Measurements from ENCODE around the gene OR52M1. TPM values are rescaled to one million over a fixed set of nuclear protein-coding genes. Genes with fewer than 3 reads are reported as not detected.
A peak's percentile ranks its signal among the peaks of the same experiment; 100 is the strongest.
"Not testable (repeated sequence)": the region's sequence is repeated elsewhere in the genome, so short reads cannot be mapped to it uniquely, and the experiment has no call there.

Gene OR52M1
- total and polyA plus RNA-seq, 2 donors = not detected

DNA sequence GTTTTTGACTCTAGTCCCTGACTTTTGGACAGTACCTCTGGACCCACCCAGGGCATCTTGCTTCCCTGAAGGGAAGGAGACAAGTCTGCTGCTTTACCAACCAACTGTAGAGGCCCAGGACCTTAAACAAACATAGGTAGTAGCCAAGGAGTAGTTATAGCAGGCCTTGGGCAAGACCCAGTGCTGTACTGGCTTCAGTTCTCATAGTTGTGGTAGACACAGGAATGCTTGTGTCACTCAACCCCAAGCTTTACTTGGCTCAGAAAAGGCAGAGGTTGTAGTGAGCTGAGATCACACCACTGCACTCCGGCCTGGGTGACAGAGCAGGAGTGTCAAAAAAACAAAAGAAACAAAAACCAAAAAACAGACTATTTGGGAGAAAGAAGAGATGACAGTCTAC lies 21.3 kb upstream of the OR52M1 start:
- Histone ChIP-seq H3K9me3 (ENCODE audit: control insufficient read depth in 2 of 2, insufficient read depth in 1 of 2, low read length in 1 of 2) (no peaks in the 10 kb centered on the region), H3K4me1 (ENCODE audit: control insufficient read depth in 2 of 2, insufficient read depth in 2 of 2, low read length in 2 of 2) (no peaks in the 10 kb centered on the region), H3K27ac (ENCODE audit: low read depth in 1 of 2, low read length in 1 of 2) (no peak overlapping the region), H3K36me3 (ENCODE audit: control insufficient read depth in 2 of 2, insufficient read depth in 2 of 2, low read length in 1 of 2) (no peaks in the 10 kb centered on the region), H3K27me3 (ENCODE audit: control insufficient read depth in 2 of 2, insufficient read depth in 1 of 2, low read length in 1 of 2) (no peaks in the 10 kb centered on the region), H3K4me3 (ENCODE audit: low read length in 2 of 2) (no peak overlapping the region)
- 32% methylated on average over 1 of the region's 1 CpG for WGBS
- DNase-seq (ENCODE audit: low read depth in 6 of 9, low spot score in 9 of 9) = no peak

- DNase-seq (ENCODE audit: low read depth in 6 of 9, low spot score in 9 of 9) = no peak
- 93% methylated on average over 2 of the region's 2 CpGs for WGBS
These were observed 17.1 kb upstream of the OR52M1 start for GRCh38 chr11:4527926-4528325.

GRCh38 chr11:4531686-4532085 lies 13.3 kb upstream of the OR52M1 start:
- WGBS = 86% methylated on average over 11 of the region's 11 CpGs
- not testable (repeated sequence) for H3K36me3 ChIP-seq (ENCODE audit: control insufficient read depth in 2 of 2, insufficient read depth in 2 of 2, low read length in 1 of 2); H3K27ac ChIP-seq (ENCODE audit: low read depth in 1 of 2, low read length in 1 of 2); DNase-seq (ENCODE audit: low read depth in 6 of 9, low spot score in 9 of 9); H3K4me1 ChIP-seq (ENCODE audit: control insufficient read depth in 2 of 2, insufficient read depth in 2 of 2, low read length in 2 of 2); H3K9me3 ChIP-seq (ENCODE audit: control insufficient read depth in 2 of 2, insufficient read depth in 1 of 2, low read length in 1 of 2); H3K27me3 ChIP-seq (ENCODE audit: control insufficient read depth in 2 of 2, insufficient read depth in 1 of 2, low read length in 1 of 2); H3K4me3 ChIP-seq (ENCODE audit: low read length in 2 of 2)

More at GRCh38 chr11:4527926-4528325, 17.1 kb upstream of the OR52M1 start:
- H3K4me1 ChIP-seq (ENCODE audit: control insufficient read depth in 2 of 2, insufficient read depth in 2 of 2, low read length in 2 of 2) = no peaks in the 10 kb centered on the region
- no peaks in the 10 kb centered on the region for H3K9me3 ChIP-seq (ENCODE audit: control insufficient read depth in 2 of 2, insufficient read depth in 1 of 2, low read length in 1 of 2)
- no peak overlapping the region for H3K4me3 ChIP-seq (ENCODE audit: low read length in 2 of 2)
- no peaks in the 10 kb centered on the region for H3K36me3 ChIP-seq (ENCODE audit: control insufficient read depth in 2 of 2, insufficient read depth in 2 of 2, low read length in 1 of 2)
- H3K27ac ChIP-seq (ENCODE audit: low read depth in 1 of 2, low read length in 1 of 2) = no peak overlapping the region
- H3K27me3 ChIP-seq (ENCODE audit: control insufficient read depth in 2 of 2, insufficient read depth in 1 of 2, low read length in 1 of 2) = no peaks in the 10 kb centered on the region

DNA sequence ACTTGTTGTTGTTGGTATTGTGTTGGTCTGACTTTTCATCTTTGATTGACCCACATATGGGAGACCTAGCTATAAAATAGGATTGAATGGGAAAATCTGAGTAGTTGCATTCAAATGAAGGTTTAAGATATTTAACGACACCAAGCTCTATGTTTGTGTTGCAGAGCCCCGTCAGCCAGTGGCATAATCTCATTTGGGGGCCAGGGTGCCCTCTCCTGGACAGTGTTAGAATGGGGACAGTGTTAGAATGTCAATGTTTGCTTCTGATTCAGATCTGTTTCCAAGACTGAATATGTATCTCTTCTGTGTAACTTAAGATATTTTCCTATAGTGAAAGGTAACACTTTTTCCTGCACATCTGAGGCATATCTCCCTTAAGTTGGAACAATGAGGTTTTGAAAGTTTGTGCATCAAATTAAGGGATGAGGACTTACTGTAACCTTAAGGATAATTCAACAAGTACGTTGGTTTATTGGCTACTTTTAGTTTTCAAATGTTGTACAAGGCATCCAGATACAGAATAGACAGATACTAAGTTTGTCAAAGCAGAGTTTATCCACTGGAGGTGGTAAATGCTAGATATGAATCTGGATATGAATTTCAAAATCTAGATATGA lies 5.3 kb upstream of the OR52M1 start:
- 34% methylated on average over 3 of the region's 3 CpGs for WGBS
- Histone ChIP-seq H3K9me3 (ENCODE audit: control insufficient read depth in 2 of 2, insufficient read depth in 1 of 2, low read length in 1 of 2) (no peaks in the 10 kb centered on the region), H3K27ac (ENCODE audit: low read depth in 1 of 2, low read length in 1 of 2) (no peak overlapping the region), H3K4me1 (ENCODE audit: control insufficient read depth in 2 of 2, insufficient read depth in 2 of 2, low read length in 2 of 2) (no peaks in the 10 kb centered on the region), H3K36me3 (ENCODE audit: control insufficient read depth in 2 of 2, insufficient read depth in 2 of 2, low read length in 1 of 2) (no peaks in the 10 kb centered on the region), H3K4me3 (ENCODE audit: low read length in 2 of 2) (no peak overlapping the region), H3K27me3 (ENCODE audit: control insufficient read depth in 2 of 2, insufficient read depth in 1 of 2, low read length in 1 of 2) (no peaks in the 10 kb centered on the region)
- DNase-seq (ENCODE audit: low read depth in 6 of 9, low spot score in 9 of 9) = peak in 5 of 9 donors; percentile 3 to 35 (median 9)

GRCh38 chr11:4541071-4541470 lies 3.9 kb upstream of the OR52M1 start:
- no peak overlapping the region for H3K4me3 ChIP-seq (ENCODE audit: low read length in 2 of 2)
- no peak for DNase-seq (ENCODE audit: low read depth in 6 of 9, low spot score in 9 of 9)
- H3K36me3 ChIP-seq (ENCODE audit: control insufficient read depth in 2 of 2, insufficient read depth in 2 of 2, low read length in 1 of 2) = no peaks in the 10 kb centered on the region
- H3K9me3 ChIP-seq (ENCODE audit: control insufficient read depth in 2 of 2, insufficient read depth in 1 of 2, low read length in 1 of 2) = no peaks in the 10 kb centered on the region
- H3K4me1 ChIP-seq (ENCODE audit: control insufficient read depth in 2 of 2, insufficient read depth in 2 of 2, low read length in 2 of 2) = no peaks in the 10 kb centered on the region
- 29% methylated on average over 1 of the region's 1 CpG for WGBS
- no peak overlapping the region for H3K27ac ChIP-seq (ENCODE audit: low read depth in 1 of 2, low read length in 1 of 2)
- H3K27me3 ChIP-seq (ENCODE audit: control insufficient read depth in 2 of 2, insufficient read depth in 1 of 2, low read length in 1 of 2) = no peaks in the 10 kb centered on the region

DNA sequence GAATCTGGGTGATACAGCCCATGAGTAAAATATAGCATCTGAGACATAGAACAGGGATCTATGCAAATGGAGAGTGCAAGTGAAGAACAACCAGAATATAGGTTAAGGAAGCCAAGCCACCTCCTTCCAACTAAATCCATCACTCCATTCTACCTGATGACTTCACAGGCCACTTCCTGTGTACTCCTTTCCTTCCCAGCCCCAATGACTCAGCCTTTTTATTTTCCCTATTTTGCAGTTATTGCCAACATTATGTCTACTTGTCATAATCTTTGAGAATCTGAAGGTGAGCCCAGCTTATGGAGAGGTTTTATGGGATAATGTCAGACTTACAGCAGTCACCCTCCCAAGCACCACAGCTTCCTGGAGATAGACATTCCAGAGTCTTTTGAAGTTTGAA lies 1.4 kb upstream of the OR52M1 start:
- Histone ChIP-seq H3K4me1 (ENCODE audit: control insufficient read depth in 2 of 2, insufficient read depth in 2 of 2, low read length in 2 of 2) (no peaks in the 10 kb centered on the region), H3K9me3 (ENCODE audit: control insufficient read depth in 2 of 2, insufficient read depth in 1 of 2, low read length in 1 of 2) (no peaks in the 10 kb centered on the region), H3K36me3 (ENCODE audit: control insufficient read depth in 2 of 2, insufficient read depth in 2 of 2, low read length in 1 of 2) (no peaks in the 10 kb centered on the region), H3K4me3 (ENCODE audit: low read length in 2 of 2) (no peak overlapping the region), H3K27me3 (ENCODE audit: control insufficient read depth in 2 of 2, insufficient read depth in 1 of 2, low read length in 1 of 2) (no peaks in the 10 kb centered on the region), H3K27ac (ENCODE audit: low read depth in 1 of 2, low read length in 1 of 2) (no peak overlapping the region)
- no peak for DNase-seq (ENCODE audit: low read depth in 6 of 9, low spot score in 9 of 9)

GRCh38 chr11:4546878-4547277 lies 1.9 kb downstream of the OR52M1 start:
- H3K36me3 ChIP-seq (ENCODE audit: control insufficient read depth in 2 of 2, insufficient read depth in 2 of 2, low read length in 1 of 2) = no peaks in the 10 kb centered on the region
- no peak for DNase-seq (ENCODE audit: low read depth in 6 of 9, low spot score in 9 of 9)
- no peaks in the 10 kb centered on the region for H3K4me1 ChIP-seq (ENCODE audit: control insufficient read depth in 2 of 2, insufficient read depth in 2 of 2, low read length in 2 of 2)
- no peaks in the 10 kb centered on the region for H3K9me3 ChIP-seq (ENCODE audit: control insufficient read depth in 2 of 2, insufficient read depth in 1 of 2, low read length in 1 of 2)
- WGBS = 94% methylated on average over 1 of the region's 1 CpG
- no peak overlapping the region for H3K4me3 ChIP-seq (ENCODE audit: low read length in 2 of 2)
- no peaks in the 10 kb centered on the region for H3K27me3 ChIP-seq (ENCODE audit: control insufficient read depth in 2 of 2, insufficient read depth in 1 of 2, low read length in 1 of 2)
- no peak overlapping the region for H3K27ac ChIP-seq (ENCODE audit: low read depth in 1 of 2, low read length in 1 of 2)

DNA sequence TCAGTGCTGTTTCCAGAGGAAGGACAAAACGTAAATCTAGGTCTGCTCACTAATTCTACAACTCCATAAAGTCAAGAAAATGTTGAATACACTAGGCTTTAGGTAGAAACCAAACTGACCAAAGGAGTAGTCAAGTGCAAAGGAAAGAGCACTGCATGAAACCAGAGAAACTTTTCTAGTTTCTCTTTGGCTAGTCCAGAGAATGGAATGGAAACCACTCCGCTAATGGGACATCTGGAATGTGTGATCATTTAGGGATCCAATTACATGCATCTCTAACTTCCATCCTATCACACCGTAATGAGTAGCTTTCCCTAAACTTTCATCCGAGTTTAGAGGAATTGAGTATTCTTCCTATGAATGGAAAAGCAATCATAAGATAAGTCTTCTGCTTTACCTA lies 2.4 kb downstream of the OR52M1 start:
- Histone ChIP-seq H3K4me3 (ENCODE audit: low read length in 2 of 2) (no peak overlapping the region), H3K27me3 (ENCODE audit: control insufficient read depth in 2 of 2, insufficient read depth in 1 of 2, low read length in 1 of 2) (no peaks in the 10 kb centered on the region), H3K4me1 (ENCODE audit: control insufficient read depth in 2 of 2, insufficient read depth in 2 of 2, low read length in 2 of 2) (no peaks in the 10 kb centered on the region), H3K9me3 (ENCODE audit: control insufficient read depth in 2 of 2, insufficient read depth in 1 of 2, low read length in 1 of 2) (no peaks in the 10 kb centered on the region), H3K36me3 (ENCODE audit: control insufficient read depth in 2 of 2, insufficient read depth in 2 of 2, low read length in 1 of 2) (no peaks in the 10 kb centered on the region), H3K27ac (ENCODE audit: low read depth in 1 of 2, low read length in 1 of 2) (no peak overlapping the region)
- WGBS = 86% methylated on average over 4 of the region's 4 CpGs
- DNase-seq (ENCODE audit: low read depth in 6 of 9, low spot score in 9 of 9) = no peak

GRCh38 chr11:4551346-4551979 lies 6.5 kb downstream of the OR52M1 start:
- Histone ChIP-seq H3K27me3 (ENCODE audit: control insufficient read depth in 2 of 2, insufficient read depth in 1 of 2, low read length in 1 of 2) (no peaks in the 10 kb centered on the region), H3K36me3 (ENCODE audit: control insufficient read depth in 2 of 2, insufficient read depth in 2 of 2, low read length in 1 of 2) (no peaks in the 10 kb centered on the region), H3K27ac (ENCODE audit: low read depth in 1 of 2, low read length in 1 of 2) (no peak overlapping the region), H3K4me1 (ENCODE audit: control insufficient read depth in 2 of 2, insufficient read depth in 2 of 2, low read length in 2 of 2) (no peaks in the 10 kb centered on the region), H3K4me3 (ENCODE audit: low read length in 2 of 2) (no peak overlapping the region), H3K9me3 (ENCODE audit: control insufficient read depth in 2 of 2, insufficient read depth in 1 of 2, low read length in 1 of 2) (no peaks in the 10 kb centered on the region)
- WGBS = 90% methylated on average over 8 of the region's 8 CpGs
- no peak for DNase-seq (ENCODE audit: low read depth in 6 of 9, low spot score in 9 of 9)

All from thymus (tissue), 11 donors.